HCT116 (cell line): ENCODE results near the gene RIMS4. TPM values are rescaled to one million over a fixed set of nuclear protein-coding genes. Genes with fewer than 3 reads are reported as not detected.

Source experiments
- ATAC-seq: fragments of 200-7000 bp; cut with Tn5 transposase; 2 replicates; pipeline ENCODE4 v1.9.1; 2020; ENCODE audit warnings: mild to moderate bottlenecking, moderate library complexity
- BruUV-seq: library from RNA; stranded (reverse); fragments of 400-500 nt; replicated peaks from 2 replicates; lab custom pipeline; 2021; lab: Mats Ljungman, UMichigan
- CTCF ChIA-PET: fragments of 300-600 bp; sonication (Branson Sonifier 250); formaldehyde crosslinking; loops from one replicate; lab custom pipeline; 2021; ENCODE audit warnings: antibody characterized with exemption; lab: Charles Lee
- POLR2A ChIA-PET: fragments of 300-600, 350-600 bp; sonication (Branson Sonifier 250); formaldehyde crosslinking; loops from one replicate; lab custom pipeline; 2021; ENCODE audit warnings: antibody characterized with exemption; lab: Charles Lee
- RAD21 ChIA-PET, 2 experiments: fragments of 300-600 bp; sonication (Branson Sonifier 250); formaldehyde crosslinking; loops; one replicate each; lab custom pipeline; 2023; ENCODE audit warnings: low total read pairs in 2 of 2; ENCODE audit not compliant: uncharacterized antibody in 2 of 2, unreplicated experiment in 2 of 2, low non-redundant PET in 1 of 2; lab: Charles Lee
- DNase-seq: peaks from one replicate; pipeline ENCODE4 v3.0.0-alpha.2; 2010; ENCODE audit warnings: low read depth, low spot score
- H2AFZ ChIP-seq: fragments of 200-600 bp; shearing (Covaris generic), sonication (generic); 2 replicates; pipeline ENCODE4 v1.6.1; 2017; ENCODE audit warnings: low read depth, mixed run types, mixed read lengths, antibody characterized with exemption, low read length; ENCODE audit not compliant: poor library complexity, severe bottlenecking
- H3K27ac ChIP-seq: 2 replicates; pipeline ENCODE4 v1.5.1; 2012; ENCODE audit warnings: low read depth, low read length
- H3K27me3 ChIP-seq: fragments of 200-600 bp; sonication (generic); 2 replicates; pipeline ENCODE4 v1.6.1; 2016; ENCODE audit warnings: mixed run types, low read length, mixed read lengths; ENCODE audit not compliant: insufficient read depth
- H3K36me3 ChIP-seq, 2 experiments: fragments of 200-500 bp in 1 of 2; fragments of 200-600 bp in 1 of 2; sonication (Bioruptor generic) in 1 of 2; sonication (generic) in 1 of 2; 2 replicates each; pipeline versions ENCODE4 v1.5.1 to v1.6.1; 2014 to 2016; ENCODE audit warnings: low read length in 2 of 2, inconsistent platforms in 1 of 2, mixed read lengths in 1 of 2, mixed run types in 1 of 2; ENCODE audit not compliant: insufficient read depth in 2 of 2, control insufficient read depth in 1 of 2
- H3K4me1 ChIP-seq, 2 experiments: fragments of 200-600 bp in 1 of 2; sonication (generic) in 1 of 2; 2 replicates each; pipeline versions ENCODE4 v1.5.1 to v1.6.1; 2012 to 2017; ENCODE audit warnings: low read length in 2 of 2, inconsistent platforms in 1 of 2, mild to moderate bottlenecking in 1 of 2, mixed read lengths in 1 of 2, mixed run types in 1 of 2, moderate library complexity in 1 of 2; ENCODE audit not compliant: insufficient read depth in 2 of 2, control insufficient read depth in 1 of 2
- H3K4me2 ChIP-seq: fragments of 200-600 bp; sonication (generic); 2 replicates; pipeline ENCODE4 v1.6.1; 2017; ENCODE audit warnings: mixed run types, low read length, mixed read lengths
- H3K4me3 ChIP-seq, 2 experiments: fragments of 200-600 bp in 1 of 2; sonication (generic) in 1 of 2; replicated peaks in 1 of 2; 2 replicates each; pipeline ENCODE4 v1.5.1; 2011 to 2016; ENCODE audit warnings: low read length in 2 of 2, control low read depth in 1 of 2, low read depth in 1 of 2, mild to moderate bottlenecking in 1 of 2, mixed read lengths in 1 of 2, mixed run types in 1 of 2
- H3K79me2 ChIP-seq: fragments of 200-600 bp; sonication (generic); 2 replicates; pipeline ENCODE4 v1.6.1; 2017; ENCODE audit warnings: mild to moderate bottlenecking, mixed run types, low read length, moderate library complexity, mixed read lengths; ENCODE audit not compliant: insufficient read depth
- H3K9ac ChIP-seq: fragments of 200-600 bp; sonication (generic); 2 replicates; pipeline ENCODE4 v1.6.1; 2016; ENCODE audit warnings: low read length, mixed read lengths
- H3K9me2 ChIP-seq: fragments of 200-600 bp; sonication (generic), shearing (Covaris generic); 2 replicates; pipeline ENCODE4 v1.6.1; 2017; ENCODE audit warnings: mixed run types, mild to moderate bottlenecking, moderate library complexity; ENCODE audit not compliant: insufficient read depth
- H3K9me3 ChIP-seq, 2 experiments: fragments of 200-500 bp in 1 of 2; fragments of 200-600 bp in 1 of 2; sonication (Bioruptor generic) in 1 of 2; sonication (generic) in 1 of 2; 2 replicates each; pipeline ENCODE4 v1.6.1; 2014 to 2017; ENCODE audit warnings: low read length in 2 of 2, mixed read lengths in 2 of 2, inconsistent platforms in 1 of 2, low read depth in 1 of 2, mild to moderate bottlenecking in 1 of 2, mixed run types in 1 of 2, moderate library complexity in 1 of 2; ENCODE audit not compliant: control insufficient read depth in 1 of 2, insufficient read depth in 1 of 2
- H4K20me1 ChIP-seq: fragments of 200-600 bp; sonication (generic), shearing (Covaris generic); 2 replicates; pipeline ENCODE4 v1.6.1; 2017; ENCODE audit warnings: mixed run types, mild to moderate bottlenecking, moderate library complexity; ENCODE audit not compliant: insufficient read depth
- ATF3 ChIP-seq: IDR thresholded peaks from 2 replicates; pipeline ENCODE4 v1.6.1; 2012
- CBX3 ChIP-seq: IDR thresholded peaks from 2 replicates; pipeline ENCODE4 v1.6.1; 2012; ENCODE audit warnings: low read depth
- CTCF ChIP-seq, 3 experiments: fragments of 200-600 bp in 1 of 3; sonication (generic) in 1 of 3; IDR thresholded peaks in 2 of 3; conservative IDR thresholded peaks in 1 of 3; 2 replicates each; pipeline ENCODE4 v1.5.1; 2012 to 2017; ENCODE audit warnings: low read depth in 2 of 3, low read length in 2 of 3, antibody characterized with exemption in 1 of 3, borderline replicate concordance in 1 of 3, control low read depth in 1 of 3, mild to moderate bottlenecking in 1 of 3, mixed read lengths in 1 of 3, mixed run types in 1 of 3, moderate library complexity in 1 of 3; ENCODE audit not compliant: insufficient read depth in 1 of 3
- EGR1 ChIP-seq: IDR thresholded peaks from 2 replicates; pipeline ENCODE4 v1.6.1; 2012; ENCODE audit warnings: low read depth
- EZH2 ChIP-seq: fragments of 200-600 bp; sonication (generic); IDR thresholded peaks from 2 replicates; pipeline ENCODE4 v1.6.1; 2017; ENCODE audit warnings: antibody characterized with exemption, mixed run types
- FOSL1 ChIP-seq: IDR thresholded peaks from 2 replicates; pipeline ENCODE4 v1.6.1; 2012; ENCODE audit warnings: low read depth
- JUND ChIP-seq: IDR thresholded peaks from 2 replicates; pipeline ENCODE4 v1.6.1; 2012
- MAX ChIP-seq: IDR thresholded peaks from 2 replicates; pipeline ENCODE4 v1.6.1; 2012
- POLR2A ChIP-seq: IDR thresholded peaks from 2 replicates; pipeline ENCODE4 v1.7.0; 2011; ENCODE audit warnings: borderline replicate concordance; ENCODE audit not compliant: insufficient read depth, insufficient read length; ENCODE audit errors: extremely low read depth
- POLR2AphosphoS5 ChIP-seq: IDR thresholded peaks from 2 replicates; pipeline ENCODE4 v1.6.1; 2011; ENCODE audit warnings: mild to moderate bottlenecking, low read depth, low read length, moderate library complexity
- RAD21 ChIP-seq: IDR thresholded peaks from 2 replicates; pipeline ENCODE4 v1.6.1; 2012; ENCODE audit warnings: low read depth, mild to moderate bottlenecking
- REST ChIP-seq: IDR thresholded peaks from 2 replicates; pipeline ENCODE4 v1.6.1; 2012; ENCODE audit warnings: low read depth
- SRF ChIP-seq: IDR thresholded peaks from 2 replicates; pipeline ENCODE4 v1.6.1; 2012; ENCODE audit warnings: low read depth
- TCF7L2 ChIP-seq: IDR thresholded peaks from 2 replicates; pipeline ENCODE4 v1.7.0; 2011; ENCODE audit warnings: borderline replicate concordance, inconsistent platforms; ENCODE audit not compliant: insufficient read depth, insufficient read length; ENCODE audit errors: extremely low read depth
- YY1 ChIP-seq: IDR thresholded peaks from 2 replicates; pipeline ENCODE4 v1.6.1; 2011; ENCODE audit warnings: low read length, low read depth, moderate library complexity, mild to moderate bottlenecking; ENCODE audit not compliant: insufficient replicate concordance; ENCODE audit errors: extremely low read depth
- ZFX ChIP-seq: fragments of 450-650 bp; IDR thresholded peaks from 2 replicates; pipeline ENCODE4 v1.6.1; 2017
- intact Hi-C: fragments of 100-400 bp; cut with micrococcal nuclease; formaldehyde crosslinking; loops from 2 replicates; pipeline ENCODE4 v1.10.0; 2022
- total RNA-seq: library from RNA; stranded (reverse); gene quantifications from one replicate; pipeline ENCODE4 v1.2.1, GENCODE V29; 2021; ENCODE audit not compliant: unreplicated experiment

Gene RIMS4
- total RNA-seq, 1 experiment from 2014 or later: 0.05 TPM

- Histone ChIP-seq H3K9me2 (no peaks in the 10 kb centered on the region), H3K27me3 (peaks cover 26% of the 10 kb centered on the region; the same call in 1 of the 2 replicates), H3K4me2 (no peak overlapping the region), H3K36me3 (no peaks in the 10 kb centered on the region), H3K79me2 (no peaks in the 10 kb centered on the region), H3K9ac (no peak overlapping the region), H3K4me1 (no peaks in the 10 kb centered on the region), H2AFZ (no peak overlapping the region), H3K27ac (no peak overlapping the region), H3K4me3 (no peak overlapping the region), H3K9me3 (no peaks in the 10 kb centered on the region), H4K20me1 (no peaks in the 10 kb centered on the region)
- BruUV-seq: no TSS peak
- RAD21 ChIA-PET: no interaction called here
- DNase-seq (no peak), ATAC-seq (no peak)
- CTCF ChIA-PET: no interaction called here
- intact Hi-C loops: no loop called here
- POLR2A ChIA-PET: no interaction called here
- no peak for TF ChIP-seq FOSL1
- TF ChIP-seq MAX: no peak
- TF ChIP-seq REST: no peak
- no peak for TF ChIP-seq SRF
- no peak for TF ChIP-seq ZFX
- no peak for TF ChIP-seq CBX3
- no peak for TF ChIP-seq JUND
- TF ChIP-seq POLR2A: no peak
- TF ChIP-seq TCF7L2: no peak
- TF ChIP-seq RAD21: no peak
- no peak for TF ChIP-seq EZH2
- no peak for TF ChIP-seq ATF3
- TF ChIP-seq POLR2AphosphoS5: no peak
- TF ChIP-seq YY1: no peak
- TF ChIP-seq EGR1: no peak
- no peak for TF ChIP-seq CTCF (IDR thresholded peaks at IDR 0.05 in 2 of 3, conservative IDR thresholded peaks at IDR 0.05 in 1 of 3; ENCODE audit: borderline replicate concordance in 1 of 3, insufficient read depth in 1 of 3, low read depth in 2 of 3, low read length in 2 of 3)
Measured at GRCh38 chr20:44837946-44838345, 27.6 kb upstream of the RIMS4 start.
